IPS DF 19.7 (cell line): ENCODE measurements around the gene PI4KA.
"Not testable (repeated sequence)": the region's sequence is repeated elsewhere in the genome, so short reads cannot be mapped to it uniquely, and the experiment has no call there.

Experiments
- DNase-seq: peaks from one replicate; pipeline ENCODE4 v3.0.0-alpha.2; 2013; ENCODE audit warnings: low read depth, low spot score

Gene PI4KA

GRCh38 chr22:20776624-20777405 lies 81.8 kb downstream of the PI4KA start:
- no peak for DNase-seq

DNA sequence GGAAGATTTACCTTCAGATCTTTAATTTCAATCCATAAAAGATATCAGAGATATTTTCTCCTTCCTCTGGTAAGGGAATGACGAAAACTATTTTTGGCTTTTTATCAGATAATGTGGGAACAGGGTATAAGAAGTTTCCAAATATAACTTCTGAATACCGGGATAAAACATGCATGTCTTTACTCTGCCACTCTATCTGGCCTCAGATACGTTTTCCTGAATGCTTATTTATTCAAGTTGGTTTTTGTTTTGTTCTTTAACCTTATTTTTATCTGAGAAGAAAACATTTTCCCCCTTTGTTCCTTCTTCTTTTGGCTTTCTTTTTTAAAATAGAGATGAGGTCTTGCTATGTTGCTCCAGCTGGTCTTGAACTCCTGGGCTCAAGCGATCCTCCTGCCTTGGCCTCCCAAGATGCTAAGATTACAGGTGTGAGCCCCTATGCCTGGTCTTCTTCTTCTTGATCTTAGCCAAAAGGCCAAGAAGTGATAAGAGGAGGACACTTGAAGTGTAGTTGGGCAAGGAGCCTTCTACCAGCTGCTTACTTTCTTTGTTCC lies 83.2 kb downstream of the PI4KA start:
- no peak for DNase-seq

GRCh38 chr22:20774882-20775281 lies 83.7 kb downstream of the PI4KA start:
- DNase-seq = no peak

- DNase-seq = no peak
Measured at GRCh38 chr22:20773793-20774212, 84.8 kb downstream of the PI4KA start, which contains the start of gene SERPIND1. SERPIND1 (plus strand) TSS chr22:20774113; CDS start chr22:20779313, 5,200 bp downstream.

DNA sequence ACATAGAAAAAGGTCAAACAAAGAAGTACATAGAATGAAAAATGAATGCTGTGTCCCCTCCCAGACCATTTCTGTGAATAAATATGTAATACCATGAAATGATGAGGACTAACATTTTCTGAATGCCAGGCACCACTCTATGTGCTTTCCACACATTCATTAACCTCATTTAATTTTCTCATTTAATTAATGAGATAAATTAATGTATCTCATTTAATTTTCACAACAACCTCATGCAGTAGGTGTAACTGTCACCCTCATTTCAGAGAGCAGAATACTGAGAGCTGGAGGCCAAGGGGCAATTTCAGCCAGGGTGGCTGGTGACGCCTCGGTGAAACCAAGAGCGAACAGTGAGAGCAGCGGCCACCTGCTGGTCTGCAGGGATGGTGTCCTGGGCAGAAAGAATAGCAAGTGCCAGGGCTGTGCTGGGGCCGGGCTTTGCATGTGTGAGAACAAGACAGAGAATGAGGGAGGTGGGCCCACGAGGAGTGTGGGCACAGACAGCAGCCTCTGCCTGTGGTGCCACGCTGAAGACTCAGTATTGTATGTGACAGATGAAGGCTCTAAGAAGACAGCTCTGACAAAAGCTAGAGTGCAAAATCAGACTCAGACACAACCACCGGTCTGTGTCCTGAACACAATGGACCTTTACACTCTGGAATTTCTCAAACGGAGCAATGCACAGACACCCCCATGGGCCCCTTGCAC lies 86.5 kb downstream of the PI4KA start:
- DNase-seq = no peak

- not testable (repeated sequence) for DNase-seq
Measured at GRCh38 chr22:20769496-20769826, 89.2 kb downstream of the PI4KA start.

DNA sequence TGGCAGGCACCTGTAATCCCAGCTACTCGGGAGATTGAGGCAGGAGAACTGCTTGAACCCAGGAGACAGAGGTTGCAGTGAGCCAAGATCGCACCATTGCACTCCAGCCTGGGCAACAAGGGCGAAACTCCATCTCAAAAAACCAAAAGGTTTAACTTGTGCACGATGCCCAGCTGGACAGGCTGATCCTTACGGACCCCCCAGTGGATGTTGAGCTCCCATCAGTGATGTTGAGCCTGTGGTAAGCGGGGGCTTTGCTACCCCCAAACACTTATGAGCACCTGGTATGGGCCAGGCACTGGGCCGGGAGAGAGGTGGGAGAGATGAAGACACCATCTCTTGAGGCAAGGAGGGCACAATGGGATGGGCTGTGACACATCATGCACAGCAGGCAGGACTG lies 92.1 kb downstream of the PI4KA start:
- no peak for DNase-seq

DNA sequence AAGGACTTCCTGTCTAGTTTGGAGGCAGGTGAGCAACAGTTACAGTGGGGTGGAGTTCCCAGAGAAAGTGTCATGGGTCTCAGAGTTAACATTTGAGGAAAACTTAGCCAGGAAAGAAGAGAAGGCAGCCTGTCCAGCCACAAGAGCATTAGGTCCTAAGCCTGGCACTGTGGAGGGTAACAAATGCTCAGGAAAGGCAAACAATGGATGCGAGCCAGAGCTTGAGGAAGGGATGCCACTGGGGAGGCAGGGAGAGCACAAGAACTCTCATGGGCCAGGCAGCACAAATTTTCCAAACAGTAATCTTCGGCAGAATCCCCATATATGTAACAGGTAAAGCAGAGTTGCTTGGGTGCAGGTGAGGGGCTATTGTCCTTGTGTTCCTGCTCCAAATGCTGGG lies 92.7 kb downstream of the PI4KA start:
- DNase-seq = no peak

DNA sequence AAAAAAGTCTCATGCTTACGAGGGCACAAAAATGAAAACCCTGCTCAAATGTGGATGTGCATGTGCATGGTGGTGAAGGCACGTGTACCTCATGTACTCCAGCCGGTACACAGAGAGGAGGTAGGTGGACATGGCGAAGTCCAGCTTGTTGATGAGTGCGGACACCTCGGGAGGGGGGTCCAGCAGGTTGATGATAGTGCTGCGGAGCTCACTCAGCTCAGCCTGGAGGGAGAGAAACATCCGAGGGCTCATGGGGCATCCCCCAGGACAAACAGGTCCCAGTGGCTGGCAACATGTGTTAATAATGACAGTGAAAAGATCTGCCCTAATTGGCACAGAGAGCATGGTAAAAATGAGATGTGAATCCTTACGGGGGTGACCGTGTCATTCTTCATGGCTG lies 93.9 kb downstream of the PI4KA start:
- no peak for DNase-seq

- no peak for DNase-seq
Measured at GRCh38 chr22:20764471-20764720, 94.2 kb downstream of the PI4KA start.

- no peak for DNase-seq
Measured at GRCh38 chr22:20763630-20764470, 94.8 kb downstream of the PI4KA start.

GRCh38 chr22:20762233-20762796 lies 96.3 kb downstream of the PI4KA start:
- no peak for DNase-seq

GRCh38 chr22:20761536-20761935 lies 97.1 kb downstream of the PI4KA start:
- DNase-seq = no peak

GRCh38 chr22:20760084-20760483 lies 98.5 kb downstream of the PI4KA start:
- no peak for DNase-seq

- DNase-seq = no peak
Measured at GRCh38 chr22:20758688-20759087, 99.9 kb downstream of the PI4KA start.

- DNase-seq = no peak
Measured at GRCh38 chr22:20756846-20757245, 101.8 kb downstream of the PI4KA start.

DNA sequence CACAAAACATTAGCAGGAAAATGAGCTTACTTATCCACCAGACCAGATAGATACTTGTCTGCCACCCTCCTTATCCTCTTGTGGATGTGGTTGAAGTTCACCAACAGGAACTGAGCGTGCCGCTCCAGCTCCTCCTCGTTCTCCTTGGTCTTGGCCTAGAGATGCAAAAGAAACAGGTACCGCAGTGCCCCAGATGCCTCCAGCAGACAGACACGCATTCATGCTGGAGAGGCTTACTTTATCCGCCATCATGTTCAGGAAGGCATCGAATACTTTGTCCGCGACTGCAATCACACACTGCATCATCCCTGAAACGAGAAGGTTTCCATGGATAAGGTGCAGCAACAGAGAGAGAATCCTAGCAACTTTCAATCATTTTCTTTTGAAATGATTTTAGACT lies 105.7 kb downstream of the PI4KA start:
- DNase-seq = no peak

GRCh38 chr22:20752104-20752741 lies 106.4 kb downstream of the PI4KA start:
- no peak for DNase-seq

GRCh38 chr22:20751185-20751851 lies 107.3 kb downstream of the PI4KA start:
- DNase-seq = no peak

DNA sequence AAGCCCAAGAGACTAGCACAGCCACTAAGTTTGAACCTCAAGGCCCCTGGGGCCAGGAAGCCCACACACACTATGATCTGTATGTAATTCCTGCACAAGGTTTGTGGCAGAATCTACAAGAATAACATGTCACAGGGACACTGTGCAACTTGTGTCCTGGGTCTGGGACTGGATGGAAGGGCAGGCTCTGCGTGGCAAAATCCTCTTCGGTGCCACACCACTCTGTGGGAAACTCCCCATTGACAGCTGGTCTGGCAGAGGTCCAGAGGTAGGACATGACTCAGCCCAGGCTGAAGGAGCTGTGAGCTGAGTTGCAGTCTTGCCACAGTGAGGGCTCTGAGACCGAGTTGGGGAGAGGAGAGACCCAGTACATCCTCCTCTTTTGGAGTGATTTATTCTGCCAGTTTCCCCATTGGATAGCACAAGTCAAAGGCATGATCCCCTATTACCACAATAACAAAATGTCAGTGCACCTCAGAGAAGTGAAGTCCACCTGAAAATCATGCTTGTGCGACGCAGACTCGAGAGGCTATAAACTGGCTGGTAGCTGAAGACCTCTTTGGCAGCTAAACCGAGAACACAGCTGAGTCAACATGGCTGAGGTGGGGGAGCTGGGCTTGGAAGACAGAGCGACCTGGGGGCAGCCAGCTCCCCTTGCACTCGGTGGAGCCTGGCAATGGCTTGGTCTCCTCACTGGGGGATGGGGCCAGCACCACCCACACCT lies 108.0 kb downstream of the PI4KA start:
- no peak for DNase-seq
